DOHH2 (cell line): ENCODE results near the gene ACTMAP.
"Not testable (repeated sequence)": the region's sequence is repeated elsewhere in the genome, so short reads cannot be mapped to it uniquely, and the experiment has no call there.

Experiments
- H3F3A ChIP-seq: fragments of 200-600 bp; sonication (generic), shearing (Covaris generic); 2 replicates; pipeline ENCODE4 v1.6.0; 2016; ENCODE audit warnings: antibody characterized with exemption, mild to moderate bottlenecking; ENCODE audit not compliant: control insufficient read depth, insufficient read depth
- H3K27ac ChIP-seq: fragments of 200-600 bp; sonication (generic); 2 replicates; pipeline ENCODE4 v1.5.1; 2014; ENCODE audit warnings: low read depth, mild to moderate bottlenecking, low read length, moderate library complexity
- H3K27me3 ChIP-seq: fragments of 200-600 bp; sonication (generic); 2 replicates; pipeline ENCODE4 v1.6.1; 2014; ENCODE audit warnings: mild to moderate bottlenecking, low read length, mixed read lengths; ENCODE audit not compliant: control insufficient read depth
- H3K36me3 ChIP-seq: fragments of 200-600 bp; sonication (generic); 2 replicates; pipeline ENCODE4 v1.6.1; 2014; ENCODE audit warnings: mild to moderate bottlenecking, low read length, moderate library complexity, mixed read lengths; ENCODE audit not compliant: control insufficient read depth
- H3K4me1 ChIP-seq: fragments of 200-600 bp; sonication (generic); 2 replicates; pipeline ENCODE4 v1.6.1; 2014; ENCODE audit warnings: mild to moderate bottlenecking, low read length, mixed read lengths; ENCODE audit not compliant: control insufficient read depth
- H3K4me2 ChIP-seq: fragments of 200-600 bp; sonication (generic); 2 replicates; pipeline ENCODE4 v1.6.0; 2014; ENCODE audit warnings: mild to moderate bottlenecking, low read length, moderate library complexity
- H3K4me3 ChIP-seq: fragments of 200-600 bp; sonication (generic); 2 replicates; pipeline ENCODE4 v1.5.1; 2014; ENCODE audit warnings: mild to moderate bottlenecking, low read length, mixed read lengths
- H3K79me2 ChIP-seq: fragments of 200-600 bp; sonication (generic); 2 replicates; pipeline ENCODE4 v1.6.1; 2014; ENCODE audit warnings: mild to moderate bottlenecking, low read length, mixed read lengths; ENCODE audit not compliant: control insufficient read depth
- H3K9me2 ChIP-seq: fragments of 200-600 bp; sonication (generic); replicated peaks from 2 replicates; pipeline ENCODE4 v1.6.1; 2014; ENCODE audit warnings: mild to moderate bottlenecking, low read length, mixed read lengths; ENCODE audit not compliant: control insufficient read depth
- H3K9me3 ChIP-seq: fragments of 200-600 bp; sonication (generic); 2 replicates; pipeline ENCODE4 v1.6.1; 2014; ENCODE audit warnings: antibody characterized with exemption, low read length, mixed read lengths; ENCODE audit not compliant: control insufficient read depth, insufficient read depth
- H4K20me1 ChIP-seq: fragments of 200-600 bp; sonication (generic); 2 replicates; pipeline ENCODE4 v1.6.0; 2014; ENCODE audit warnings: low read depth, mild to moderate bottlenecking, antibody characterized with exemption, low read length, moderate library complexity; ENCODE audit not compliant: control insufficient read depth, insufficient read depth
- EZH2phosphoT487 ChIP-seq: fragments of 200-600 bp; sonication (generic); IDR thresholded peaks from 2 replicates; pipeline ENCODE4 v1.6.1; 2017; ENCODE audit warnings: borderline replicate concordance, mild to moderate bottlenecking, antibody characterized with exemption, low read length, moderate library complexity, mixed read lengths
- TF ChIP-seq, protein P1 (sequence below): fragments of 200-600 bp; sonication (generic); IDR thresholded peaks from one replicate; pipeline ENCODE4 v1.5.1; 2014; ENCODE audit warnings: antibody characterized with exemption, mild to moderate bottlenecking, low read depth, low read length; ENCODE audit not compliant: poor library complexity, severe bottlenecking

Gene ACTMAP

DNA sequence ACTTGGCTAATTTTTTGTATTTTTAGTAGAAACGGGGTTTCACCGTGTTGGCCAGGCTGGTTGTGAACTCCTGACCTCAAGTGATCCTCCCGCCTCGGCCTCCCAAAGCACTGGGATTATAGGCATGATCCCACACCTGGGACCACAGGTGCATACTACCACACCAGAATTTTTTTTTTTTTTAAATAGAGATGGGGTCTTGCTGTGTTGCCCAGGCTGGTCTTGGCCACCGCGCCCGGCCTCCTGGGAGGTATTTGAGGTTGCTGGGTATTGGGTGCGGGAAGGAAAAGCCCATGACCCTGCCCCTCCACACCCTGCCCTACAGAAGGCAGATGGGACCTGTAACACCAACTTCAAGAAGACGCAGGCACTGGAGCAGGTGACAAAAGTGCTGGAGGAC, 13.6 kb downstream of the ACTMAP start:
- H3K4me1 ChIP-seq, result no peaks in the 10 kb centered on the region
- H3K9me2 ChIP-seq, result no peaks in the 10 kb centered on the region
- no peak overlapping the region for H3K4me2 ChIP-seq
- H3K79me2 ChIP-seq, result no peaks in the 10 kb centered on the region
- H3K9me3 ChIP-seq, result no peaks in the 10 kb centered on the region
- 0 out of 2 replicates have a peak, but pooled peaks cover 3% of the 10 kb centered on the region for H3K36me3 ChIP-seq
- no peaks in the 10 kb centered on the region for H3F3A ChIP-seq
- H3K27ac ChIP-seq, result no peak overlapping the region
- no peaks in the 10 kb centered on the region for H3K27me3 ChIP-seq
- H3K4me3 ChIP-seq, result no peak overlapping the region
- no peak for TF ChIP-seq EZH2phosphoT487
- TF ChIP-seq, protein P1, sequence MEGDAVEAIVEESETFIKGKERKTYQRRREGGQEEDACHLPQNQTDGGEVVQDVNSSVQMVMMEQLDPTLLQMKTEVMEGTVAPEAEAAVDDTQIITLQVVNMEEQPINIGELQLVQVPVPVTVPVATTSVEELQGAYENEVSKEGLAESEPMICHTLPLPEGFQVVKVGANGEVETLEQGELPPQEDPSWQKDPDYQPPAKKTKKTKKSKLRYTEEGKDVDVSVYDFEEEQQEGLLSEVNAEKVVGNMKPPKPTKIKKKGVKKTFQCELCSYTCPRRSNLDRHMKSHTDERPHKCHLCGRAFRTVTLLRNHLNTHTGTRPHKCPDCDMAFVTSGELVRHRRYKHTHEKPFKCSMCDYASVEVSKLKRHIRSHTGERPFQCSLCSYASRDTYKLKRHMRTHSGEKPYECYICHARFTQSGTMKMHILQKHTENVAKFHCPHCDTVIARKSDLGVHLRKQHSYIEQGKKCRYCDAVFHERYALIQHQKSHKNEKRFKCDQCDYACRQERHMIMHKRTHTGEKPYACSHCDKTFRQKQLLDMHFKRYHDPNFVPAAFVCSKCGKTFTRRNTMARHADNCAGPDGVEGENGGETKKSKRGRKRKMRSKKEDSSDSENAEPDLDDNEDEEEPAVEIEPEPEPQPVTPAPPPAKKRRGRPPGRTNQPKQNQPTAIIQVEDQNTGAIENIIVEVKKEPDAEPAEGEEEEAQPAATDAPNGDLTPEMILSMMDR, result no peak
- H4K20me1 ChIP-seq, result no peaks in the 10 kb centered on the region

DNA sequence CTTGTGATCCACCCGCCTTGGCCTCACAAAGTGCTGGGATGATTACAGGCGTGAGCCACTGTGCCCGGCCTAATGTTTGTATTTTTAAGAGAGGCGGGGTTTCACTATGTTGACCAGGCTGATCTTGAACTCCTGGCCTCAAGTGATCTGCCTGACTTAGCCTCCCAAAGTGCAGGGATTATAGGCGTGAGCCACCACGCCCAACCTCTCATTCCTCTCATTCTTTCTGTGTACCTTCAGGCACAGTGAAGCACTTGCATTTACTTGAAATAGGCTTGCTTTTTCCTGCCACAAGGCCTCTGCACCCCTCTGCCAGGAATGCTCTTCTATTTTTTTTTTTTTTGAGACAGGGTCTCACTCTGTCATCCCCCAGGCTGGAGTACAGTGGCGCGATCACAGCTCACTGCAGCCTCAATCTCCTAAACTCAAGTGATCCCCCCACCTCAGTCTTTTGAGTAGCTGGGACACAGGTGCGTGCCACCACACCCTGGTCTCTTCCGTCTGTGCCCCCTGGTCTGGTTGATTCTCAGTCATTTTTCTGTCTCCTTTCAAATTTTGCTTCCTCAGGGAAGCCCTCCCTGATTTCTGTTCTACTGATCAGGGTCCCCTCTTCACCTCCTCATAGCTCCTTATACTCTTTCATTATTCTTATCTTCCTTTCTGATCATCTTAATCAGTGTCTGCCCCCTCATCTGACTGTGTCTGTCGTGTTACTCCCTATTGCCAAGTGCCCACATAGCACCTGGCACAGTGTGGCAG, 15.1 kb downstream of the ACTMAP start:
- no peaks in the 10 kb centered on the region for H3K4me1 ChIP-seq
- no peaks in the 10 kb centered on the region for H3K9me2 ChIP-seq
- H3K79me2 ChIP-seq, result no peaks in the 10 kb centered on the region
- H3K4me3 ChIP-seq, result no peak overlapping the region
- no peaks in the 10 kb centered on the region for H3K27me3 ChIP-seq
- no peaks in the 10 kb centered on the region for H3F3A ChIP-seq
- TF ChIP-seq, protein P1, result no peak
- TF ChIP-seq EZH2phosphoT487, result no peak
- no peak overlapping the region for H3K4me2 ChIP-seq
- H3K36me3 ChIP-seq, result peaks cover 6% of the 10 kb centered on the region; the same call in 1 of the 2 replicates
- H3K9me3 ChIP-seq, result no peaks in the 10 kb centered on the region
- no peak overlapping the region for H3K27ac ChIP-seq
- H4K20me1 ChIP-seq, result no peaks in the 10 kb centered on the region

DNA sequence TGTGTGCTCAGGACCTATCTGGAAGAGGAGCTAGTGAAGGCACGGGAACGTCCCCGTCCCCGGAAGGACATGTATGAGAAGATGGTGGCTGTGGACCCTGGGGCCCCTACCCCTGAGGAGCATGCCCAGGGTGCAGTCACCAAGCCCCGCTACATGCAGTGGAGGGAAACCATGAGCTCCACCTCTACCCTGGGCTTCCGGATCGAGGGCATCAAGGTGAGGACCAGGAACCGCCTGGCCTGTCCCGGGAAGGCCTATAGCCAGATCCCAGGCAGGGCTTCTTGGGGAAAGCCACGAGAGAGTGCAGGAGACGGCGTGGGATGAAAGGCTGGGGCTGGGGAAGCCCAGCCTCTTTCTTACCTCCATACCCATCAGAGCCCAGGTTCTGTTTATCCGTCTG, 17.1 kb downstream of the ACTMAP start:
- Histone ChIP-seq H3K4me2 (no peak overlapping the region), H3K4me1 (no peaks in the 10 kb centered on the region), H3F3A (no peaks in the 10 kb centered on the region), H3K36me3 (peaks cover 6% of the 10 kb centered on the region; the same call in 1 of the 2 replicates), H3K27ac (no peak overlapping the region), H3K4me3 (no peak overlapping the region), H3K79me2 (no peaks in the 10 kb centered on the region), H3K9me2 (no peaks in the 10 kb centered on the region), H4K20me1 (no peaks in the 10 kb centered on the region), H3K9me3 (no peaks in the 10 kb centered on the region), H3K27me3 (no peaks in the 10 kb centered on the region)
- TF ChIP-seq EZH2phosphoT487, result no peak
- TF ChIP-seq, protein P1, result no peak

DNA sequence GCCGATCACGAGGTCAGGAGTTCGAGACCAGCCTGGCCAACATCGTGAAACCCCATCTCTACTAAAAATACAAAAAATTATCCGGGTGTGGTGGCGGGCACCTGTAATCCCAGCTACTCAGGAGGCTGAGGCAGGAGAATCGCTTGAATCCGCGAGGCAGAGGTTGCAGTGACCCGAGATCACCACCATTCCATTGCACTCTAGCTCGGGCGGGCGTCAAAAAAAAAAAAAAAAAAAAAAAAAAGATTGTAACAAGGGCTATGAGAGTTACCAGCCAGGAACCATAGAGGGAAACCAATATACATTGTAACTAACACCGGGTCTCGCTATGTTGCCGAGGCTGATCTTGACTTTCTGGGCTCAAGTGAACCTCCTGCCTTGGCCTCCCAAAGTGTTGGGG, 18.0 kb downstream of the ACTMAP start:
- H3K9me3 ChIP-seq, H3K27me3 ChIP-seq, H3F3A ChIP-seq, H4K20me1 ChIP-seq, H3K79me2 ChIP-seq, H3K36me3 ChIP-seq, H3K4me1 ChIP-seq, H3K4me3 ChIP-seq, H3K27ac ChIP-seq, H3K9me2 ChIP-seq, H3K4me2 ChIP-seq: not testable (repeated sequence)

DNA sequence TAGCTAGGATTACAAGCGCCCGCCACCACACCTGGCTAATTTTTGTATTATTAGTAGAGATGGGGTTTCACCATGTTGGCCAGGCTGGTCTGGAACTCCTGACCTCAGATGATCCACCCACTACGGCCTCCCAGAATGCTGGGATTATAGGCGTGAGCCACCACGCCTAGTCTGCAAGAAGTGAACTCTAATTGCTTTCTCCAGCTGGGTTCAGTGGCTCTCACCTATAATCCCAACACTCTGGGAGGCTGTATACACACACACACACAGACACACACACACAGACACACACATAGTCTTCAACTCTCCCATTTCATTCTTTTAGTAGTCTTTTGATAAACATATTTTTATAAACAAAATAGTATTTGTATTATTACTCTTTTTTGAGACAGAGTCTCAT, 20.2 kb downstream of the ACTMAP start:
- not testable (repeated sequence) for H3K9me2 ChIP-seq, H3F3A ChIP-seq, H3K36me3 ChIP-seq, H4K20me1 ChIP-seq, H3K27ac ChIP-seq, H3K4me3 ChIP-seq, H3K4me1 ChIP-seq, H3K27me3 ChIP-seq, H3K79me2 ChIP-seq, H3K4me2 ChIP-seq, H3K9me3 ChIP-seq
